SU-DHL-6 (cell line): ENCODE measurements around the gene HNRNPH1.

Source experiments
- H2AFZ ChIP-seq: fragments of 200-600 bp; sonication (generic); 2 replicates; pipeline ENCODE4 v1.6.1; 2014; ENCODE audit warnings: low read depth, mild to moderate bottlenecking, moderate library complexity, mixed read lengths, antibody characterized with exemption, low read length; ENCODE audit not compliant: severe bottlenecking
- H3F3A ChIP-seq: fragments of 200-600 bp; shearing (Covaris generic); 2 replicates; pipeline ENCODE4 v1.6.0; 2016; ENCODE audit warnings: antibody characterized with exemption, mild to moderate bottlenecking; ENCODE audit not compliant: insufficient read depth
- H3K27ac ChIP-seq: fragments of 200-600 bp; sonication (generic); 2 replicates; pipeline ENCODE4 v1.5.1; 2016; ENCODE audit warnings: low read depth, mild to moderate bottlenecking, low read length, moderate library complexity, mixed read lengths
- H3K27me3 ChIP-seq: fragments of 200-600 bp; sonication (generic), shearing (Covaris generic); 2 replicates; pipeline ENCODE4 v1.6.0; 2014; ENCODE audit warnings: mild to moderate bottlenecking, low read length
- H3K36me3 ChIP-seq: fragments of 200-600 bp; sonication (generic); 2 replicates; pipeline ENCODE4 v1.6.1; 2014; ENCODE audit warnings: mild to moderate bottlenecking, low read length, mixed read lengths
- H3K4me2 ChIP-seq: fragments of 300-600, 200-600 bp; shearing (Covaris generic), sonication (generic); 2 replicates; pipeline ENCODE4 v1.6.0; 2014; ENCODE audit warnings: low read length, low read depth, mild to moderate bottlenecking; ENCODE audit not compliant: poor library complexity, severe bottlenecking
- H3K4me3 ChIP-seq: fragments of 200-600 bp; sonication (generic); 2 replicates; pipeline ENCODE4 v1.5.1; 2014; ENCODE audit warnings: antibody characterized with exemption, low read length, mild to moderate bottlenecking, mixed read lengths; ENCODE audit not compliant: insufficient read depth, poor library complexity, severe bottlenecking
- H3K79me2 ChIP-seq: fragments of 200-600 bp; sonication (generic); 2 replicates; pipeline ENCODE4 v1.6.1; 2014; ENCODE audit warnings: mild to moderate bottlenecking, low read length, moderate library complexity; ENCODE audit not compliant: insufficient read depth
- H3K9ac ChIP-seq: fragments of 200-600 bp; sonication (generic); 2 replicates; pipeline ENCODE4 v1.7.0; 2014; ENCODE audit warnings: mild to moderate bottlenecking, low read length
- H3K9me2 ChIP-seq: fragments of 200-600 bp; sonication (generic); replicated peaks from 2 replicates; pipeline ENCODE4 v1.6.1; 2014; ENCODE audit warnings: low read length; ENCODE audit not compliant: insufficient read depth
- H3K9me3 ChIP-seq: fragments of 200-600 bp; sonication (generic); 2 replicates; pipeline ENCODE4 v1.6.1; 2014; ENCODE audit warnings: low read length, mixed read lengths; ENCODE audit not compliant: insufficient read depth
- H4K20me1 ChIP-seq: fragments of 200-600 bp; sonication (generic); 2 replicates; pipeline ENCODE4 v1.6.1; 2014; ENCODE audit warnings: low read depth, mild to moderate bottlenecking, antibody characterized with exemption, low read length, moderate library complexity, mixed read lengths
- EZH2phosphoT487 ChIP-seq: fragments of 200-600 bp; sonication (generic), shearing (Covaris generic); conservative IDR thresholded peaks from 2 replicates; pipeline ENCODE4 v1.6.1; 2018; ENCODE audit warnings: mild to moderate bottlenecking, antibody characterized with exemption, low read length, moderate library complexity, mixed read lengths
- TF ChIP-seq, protein P1 (sequence below): fragments of 200-600 bp; sonication (generic); IDR thresholded peaks from one replicate; pipeline ENCODE4 v1.5.1; 2017; ENCODE audit warnings: antibody characterized with exemption, mild to moderate bottlenecking, low read length, moderate library complexity; ENCODE audit not compliant: insufficient read depth, poor library complexity, severe bottlenecking

Gene HNRNPH1

DNA sequence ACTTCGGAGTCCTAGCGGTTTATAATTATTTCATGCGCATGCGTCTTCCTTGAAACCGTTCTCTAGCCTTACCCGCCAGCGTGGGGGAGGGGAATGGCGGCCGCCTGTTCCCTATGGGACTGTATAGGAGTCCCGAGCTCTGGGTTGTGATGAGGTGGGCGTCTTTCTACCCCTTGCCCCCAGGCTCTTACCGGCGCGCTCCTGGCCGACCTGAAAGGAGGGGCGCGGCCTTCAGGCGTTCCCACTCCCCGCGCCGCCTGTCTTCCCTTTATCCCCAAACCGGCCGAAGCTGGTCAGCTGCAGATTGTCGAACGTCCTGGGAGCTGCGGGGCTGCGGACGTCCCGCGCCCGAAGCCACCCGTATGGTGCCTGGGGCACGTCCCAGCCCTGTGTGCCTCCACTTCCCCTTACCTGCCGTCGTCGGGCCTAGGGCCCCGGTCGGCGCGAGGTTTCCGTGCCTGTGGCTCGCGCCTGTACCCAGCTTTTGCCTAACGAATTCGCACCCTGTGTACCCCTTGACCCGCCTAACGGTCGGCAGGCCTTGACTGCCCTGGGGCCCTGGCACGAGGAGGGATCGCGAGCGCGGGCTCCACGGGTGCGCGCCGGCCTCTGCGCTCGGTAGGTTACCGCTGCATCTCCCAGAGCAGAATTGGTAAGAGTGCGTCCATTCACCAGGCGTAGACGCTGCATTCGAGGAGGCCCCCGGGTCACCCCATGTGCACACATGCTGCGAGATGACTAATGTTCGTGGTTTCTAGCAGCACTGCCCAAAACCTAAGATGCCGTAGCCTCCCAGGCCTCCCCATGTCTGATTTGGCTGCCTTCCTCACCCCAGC is 653 bp upstream of the HNRNPH1 start:
- H3F3A ChIP-seq, result peaks cover 32% of the 10 kb centered on the region
- H3K9me2 ChIP-seq, result no peaks in the 10 kb centered on the region
- peaks cover 42% of the 10 kb centered on the region for H3K79me2 ChIP-seq
- H3K9ac ChIP-seq, result peak overlapping the region; percentile 100
- peak overlapping the region; percentile 52 for H3K4me3 ChIP-seq
- H3K4me2 ChIP-seq, result peak overlapping the region; percentile 71
- no peaks in the 10 kb centered on the region for H3K9me3 ChIP-seq
- peaks cover 34% of the 10 kb centered on the region for H4K20me1 ChIP-seq
- peak overlapping the region; percentile 88 for H2AFZ ChIP-seq
- no peaks in the 10 kb centered on the region for H3K27me3 ChIP-seq
- peaks cover 35% of the 10 kb centered on the region for H3K36me3 ChIP-seq
- H3K27ac ChIP-seq, result peak overlapping the region; percentile 77
- TF ChIP-seq, protein P1, sequence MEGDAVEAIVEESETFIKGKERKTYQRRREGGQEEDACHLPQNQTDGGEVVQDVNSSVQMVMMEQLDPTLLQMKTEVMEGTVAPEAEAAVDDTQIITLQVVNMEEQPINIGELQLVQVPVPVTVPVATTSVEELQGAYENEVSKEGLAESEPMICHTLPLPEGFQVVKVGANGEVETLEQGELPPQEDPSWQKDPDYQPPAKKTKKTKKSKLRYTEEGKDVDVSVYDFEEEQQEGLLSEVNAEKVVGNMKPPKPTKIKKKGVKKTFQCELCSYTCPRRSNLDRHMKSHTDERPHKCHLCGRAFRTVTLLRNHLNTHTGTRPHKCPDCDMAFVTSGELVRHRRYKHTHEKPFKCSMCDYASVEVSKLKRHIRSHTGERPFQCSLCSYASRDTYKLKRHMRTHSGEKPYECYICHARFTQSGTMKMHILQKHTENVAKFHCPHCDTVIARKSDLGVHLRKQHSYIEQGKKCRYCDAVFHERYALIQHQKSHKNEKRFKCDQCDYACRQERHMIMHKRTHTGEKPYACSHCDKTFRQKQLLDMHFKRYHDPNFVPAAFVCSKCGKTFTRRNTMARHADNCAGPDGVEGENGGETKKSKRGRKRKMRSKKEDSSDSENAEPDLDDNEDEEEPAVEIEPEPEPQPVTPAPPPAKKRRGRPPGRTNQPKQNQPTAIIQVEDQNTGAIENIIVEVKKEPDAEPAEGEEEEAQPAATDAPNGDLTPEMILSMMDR, result no peak
- no peak for TF ChIP-seq EZH2phosphoT487

DNA sequence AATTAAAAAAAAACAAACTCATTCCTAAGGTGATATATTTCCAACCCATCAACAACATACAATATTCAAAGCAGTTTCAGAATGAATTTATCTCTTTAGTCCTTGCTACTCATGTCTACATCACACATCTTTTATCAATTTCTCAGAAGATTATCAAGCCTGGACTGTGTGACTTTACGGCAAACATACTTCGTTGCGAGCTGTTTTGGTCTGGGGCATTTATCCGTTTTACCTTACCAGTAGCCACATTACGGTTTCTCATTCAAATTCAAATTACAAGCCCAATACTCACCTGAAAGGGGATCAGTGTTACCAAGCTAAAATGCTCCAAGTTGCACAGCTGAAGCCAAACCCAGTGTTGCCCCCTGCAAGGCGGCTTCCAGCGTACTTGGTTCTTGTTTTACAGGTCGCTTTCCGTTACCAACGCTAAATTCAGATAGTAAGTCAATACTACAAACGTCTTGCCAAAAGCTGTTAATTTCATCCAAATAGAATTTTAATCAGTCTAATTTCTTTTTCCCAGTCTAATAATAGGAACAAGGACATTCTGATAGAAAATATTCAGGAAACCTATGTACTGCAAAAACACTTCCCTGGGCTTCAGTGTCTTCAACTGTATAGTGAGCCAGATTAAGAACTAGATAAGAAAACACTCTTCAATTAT is 1.8 kb downstream of the HNRNPH1 start:
- Histone ChIP-seq H3K4me3 (peak overlapping the region; percentile 82), H3K27me3 (no peaks in the 10 kb centered on the region), H2AFZ (no peak overlapping the region), H3K27ac (peak overlapping the region; percentile 28; the same call in 1 of the 2 replicates), H3K4me2 (peak overlapping the region; percentile 98), H3K9me3 (no peaks in the 10 kb centered on the region), H3K9ac (peak overlapping the region; percentile 100), H4K20me1 (peaks cover 59% of the 10 kb centered on the region), H3K79me2 (peaks cover 62% of the 10 kb centered on the region), H3F3A (peaks cover 56% of the 10 kb centered on the region), H3K9me2 (no peaks in the 10 kb centered on the region), H3K36me3 (peaks cover 59% of the 10 kb centered on the region)
- TF ChIP-seq, protein P1, result no peak
- no peak for TF ChIP-seq EZH2phosphoT487

DNA sequence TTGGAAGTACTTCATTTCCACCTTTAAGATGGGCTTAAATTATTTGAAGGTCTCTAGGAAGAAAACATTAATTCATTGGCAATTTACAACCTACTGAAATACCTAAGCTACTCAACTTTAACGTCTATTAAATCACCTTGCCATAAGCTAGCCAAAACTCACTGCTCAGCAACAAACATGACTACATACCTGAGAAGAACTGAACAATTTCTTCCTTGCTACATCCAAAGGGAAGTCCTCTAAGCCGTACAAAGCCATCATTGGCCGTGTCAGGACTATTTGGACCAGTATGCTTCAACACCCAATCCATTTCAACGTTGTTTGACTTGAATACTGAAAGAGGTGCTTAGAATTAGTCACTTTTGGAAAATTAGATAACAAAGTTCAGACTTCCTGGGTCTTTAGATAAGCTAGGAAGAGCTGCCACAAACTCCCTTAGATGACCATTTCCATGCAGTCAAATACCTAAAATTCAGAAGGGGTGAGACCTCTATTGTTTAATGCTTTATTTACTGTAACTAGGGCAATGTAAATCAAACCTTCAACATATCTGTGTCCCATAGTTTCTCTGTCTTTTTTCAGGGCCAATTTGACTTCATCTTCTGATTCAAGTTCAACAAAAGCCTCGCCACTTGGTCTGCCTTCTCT is 2.6 kb downstream of the HNRNPH1 start:
- H3K27ac ChIP-seq, result no peak overlapping the region
- peaks cover 62% of the 10 kb centered on the region for H3K79me2 ChIP-seq
- H3K9ac ChIP-seq, result peak overlapping the region; percentile 100

More for the DNA sequence above, 2.6 kb downstream of the HNRNPH1 start:
- Histone ChIP-seq H3K27me3 (no peaks in the 10 kb centered on the region), H2AFZ (no peak overlapping the region), H3F3A (peaks cover 65% of the 10 kb centered on the region), H4K20me1 (peaks cover 67% of the 10 kb centered on the region), H3K9me3 (no peaks in the 10 kb centered on the region), H3K36me3 (peaks cover 68% of the 10 kb centered on the region), H3K4me3 (peak overlapping the region; percentile 82), H3K9me2 (no peaks in the 10 kb centered on the region), H3K4me2 (peak overlapping the region; percentile 98)
- TF ChIP-seq EZH2phosphoT487, result no peak
- TF ChIP-seq, protein P1, result no peak
